ENCODE results near the gene CLDN9. TPM values are rescaled to one million over a fixed set of nuclear protein-coding genes. Genes with fewer than 3 reads are reported as not detected.

CLDN9 gene
- total and polyA plus RNA-seq, 11 donors = 0.13 to 2.0 (median 0.75) TPM

- Histone ChIP-seq H3K4me3 (no peak overlapping the region), H3K36me3 (peaks cover 0 to 21% (median 0%) of the 10 kb centered on the region in 9 donors), H3K9me3 (no peaks in the 10 kb centered on the region), H3K27me3 (peaks cover 8 to 13% (median 11%) of the 10 kb centered on the region in 9 donors), H3K4me1 (peaks cover 2 to 40% (median 21%) of the 10 kb centered on the region in 12 donors), H3K27ac (no peak overlapping the region)
- WGBS, 4 donors = 75 to 79% (median 78%) methylated on average over 11 to 15 of the region's 15 CpGs
- TF ChIP-seq POLR2A (IDR thresholded peaks at IDR 0.05) (no peak), CTCF (IDR thresholded peaks at IDR 0.05) (no peak)
- intact Hi-C loops (cut with DNase I) = no loop called here
- DNase-seq (no peak), ATAC-seq (no peak)
Observed at GRCh38 chr16:2971985-2972784, 40.5 kb upstream of the CLDN9 start.

GRCh38 chr16:2973093-2973492 is 39.6 kb upstream of the CLDN9 start:
- H3K27ac ChIP-seq = no peak overlapping the region
- H3K4me3 ChIP-seq = no peak overlapping the region
- H3K36me3 ChIP-seq = peaks cover 0 to 21% (median 0%) of the 10 kb centered on the region in 9 donors
- no peak for ATAC-seq
- TF ChIP-seq CTCF (IDR thresholded peaks at IDR 0.05) (no peak), POLR2A (IDR thresholded peaks at IDR 0.05) (no peak)
- H3K4me1 ChIP-seq = peaks cover 0 to 31% (median 18%) of the 10 kb centered on the region in 12 donors
- DNase-seq = no peak
- WGBS, 4 donors = 43 to 87% (median 66%) methylated on average over 4 to 5 of the region's 5 CpGs
- peaks cover 0 to 4% (median 2%) of the 10 kb centered on the region in 9 donors for H3K27me3 ChIP-seq
- intact Hi-C loops (cut with DNase I) = no loop called here
- H3K9me3 ChIP-seq = no peaks in the 10 kb centered on the region

GRCh38 chr16:2973605-2974318 is 39.0 kb upstream of the CLDN9 start:
- Histone ChIP-seq H3K27me3 (no peaks in the 10 kb centered on the region), H3K36me3 (peaks cover 0 to 21% (median 0%) of the 10 kb centered on the region in 9 donors), H3K4me3 (no peak overlapping the region), H3K4me1 (peaks cover 0 to 24% (median 12%) of the 10 kb centered on the region in 12 donors), H3K27ac (no peak overlapping the region), H3K9me3 (no peaks in the 10 kb centered on the region)
- no peak for ATAC-seq
- TF ChIP-seq CTCF (IDR thresholded peaks at IDR 0.05) = no peak
- no peak for TF ChIP-seq POLR2A (IDR thresholded peaks at IDR 0.05)
- no peak for DNase-seq
- intact Hi-C loops (cut with DNase I) = no loop called here
- 80 to 89% (median 87%) methylated on average over 4 to 17 of the region's 17 CpGs for WGBS, 4 donors

Measured in heart left ventricle (tissue), 16 donors.